Head of caudate nucleus (tissue), 42 donors: Measurements from ENCODE around the gene SLC52A3.
A peak's percentile ranks its signal among the peaks of the same experiment; 100 is the strongest.

ENCODE experiments used
- DNase-seq, 42 donors: peaks; one replicate each; pipeline versions ENCODE4 v3.0.0 to v3.0.0-alpha.2; 2020 to 2021; ENCODE audit warnings: mixed read lengths in 7 of 42
- intact Hi-C: fragments of 100-400 bp; cut with DNase I; formaldehyde crosslinking; loops from one replicate; pipeline ENCODE4 v1.15.0; 2022

The SLC52A3 gene

DNA sequence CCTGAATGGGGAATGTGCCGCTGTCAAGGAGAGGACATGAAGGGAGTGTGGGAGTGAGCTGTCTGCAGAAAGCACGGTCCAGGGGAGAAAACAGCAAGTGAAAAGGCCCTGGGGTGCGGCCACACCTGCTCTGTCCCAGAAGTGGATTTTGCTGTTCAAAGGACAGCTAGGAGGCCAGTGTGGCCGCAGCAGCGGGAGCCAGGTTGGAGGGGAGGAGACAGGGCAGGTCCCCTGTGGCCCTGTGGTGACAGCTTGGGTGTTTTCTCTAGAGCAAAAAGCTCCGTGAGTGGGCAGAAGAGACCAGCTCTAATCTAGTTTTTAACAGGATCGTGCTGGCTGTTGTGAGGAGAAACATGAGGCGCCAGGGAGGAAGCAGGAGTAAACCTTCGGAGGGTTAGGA, 4.5 kb upstream of the SLC52A3 start:
- intact Hi-C loops: no loop called here
- DNase-seq: no peak

DNA sequence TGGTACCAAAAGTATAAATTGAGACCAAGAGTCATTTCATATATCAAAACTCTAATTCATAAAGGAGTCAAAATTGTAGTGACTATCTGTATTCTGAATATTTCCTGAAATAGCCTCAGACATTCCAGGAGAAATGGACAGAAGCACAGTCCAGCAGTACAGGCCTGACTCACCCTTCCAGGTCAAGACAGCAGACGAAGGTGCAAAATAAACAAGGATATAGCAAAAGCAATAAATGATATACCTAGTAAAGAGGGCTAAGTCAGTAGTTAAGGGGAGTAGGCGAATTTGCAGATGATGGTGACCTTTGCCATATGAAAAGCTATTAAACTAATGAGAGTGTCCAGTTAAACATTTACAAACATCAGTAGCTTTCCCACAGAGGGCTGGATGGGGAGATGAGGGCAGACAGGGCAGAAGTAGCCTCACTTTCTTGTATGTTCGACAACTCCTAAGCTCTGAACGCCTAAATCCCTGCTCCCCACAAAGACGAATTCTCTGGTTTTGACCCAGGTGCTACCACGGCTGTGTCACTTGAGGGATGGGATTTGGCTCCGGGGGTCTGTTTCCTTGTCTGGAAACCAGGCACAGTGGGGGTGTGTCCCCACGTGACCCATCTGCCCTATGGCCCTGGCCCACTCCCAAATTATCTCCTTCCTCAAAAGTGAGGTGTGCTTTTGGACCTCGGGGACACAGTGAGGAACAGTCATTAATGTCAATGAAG, 3.6 kb upstream of the SLC52A3 start:
- no peak for DNase-seq

DNA sequence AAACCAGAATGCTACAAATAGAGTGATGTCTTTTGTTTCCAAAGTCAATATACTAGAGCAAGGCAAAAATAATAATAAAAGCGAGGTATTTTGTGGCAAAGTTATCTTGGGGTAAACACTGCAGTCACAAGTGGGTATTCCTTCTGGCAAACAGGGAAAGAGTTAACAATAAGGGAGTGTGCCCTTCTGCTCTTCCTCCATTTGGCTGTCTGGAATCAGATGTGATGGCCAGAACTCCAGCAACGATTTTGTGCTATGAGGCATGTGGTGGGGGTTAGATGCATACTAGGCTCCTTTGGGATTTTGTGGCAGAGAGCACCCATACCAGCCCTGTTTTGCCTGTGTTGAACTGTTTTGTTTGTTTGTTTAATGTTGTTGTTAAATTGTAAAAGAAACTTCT, 2.4 kb upstream of the SLC52A3 start:
- intact Hi-C loops: no loop called here
- DNase-seq: no peak

More for the DNA sequence above, 3.6 kb upstream of the SLC52A3 start:
- intact Hi-C loops: no loop called here

DNA sequence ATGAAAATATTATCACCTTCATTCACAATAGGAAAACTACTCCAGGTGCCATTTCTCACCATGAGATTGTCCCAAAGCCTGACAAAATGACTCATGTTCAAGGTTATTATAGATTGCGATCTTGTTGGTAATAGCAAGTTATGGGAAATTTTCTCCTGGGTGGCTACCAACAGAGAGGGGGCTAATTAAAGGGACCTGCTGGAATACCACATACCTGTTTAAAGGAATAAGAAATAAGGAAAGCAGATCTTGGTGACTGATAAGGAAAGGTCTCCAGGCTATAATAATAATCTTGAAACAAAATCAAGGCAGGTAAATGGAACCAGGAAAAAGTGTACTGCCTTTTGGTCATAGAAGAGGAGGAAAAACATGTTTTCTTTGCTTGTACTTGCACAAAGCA, 1.4 kb downstream of the SLC52A3 start:
- intact Hi-C loops: no loop called here
- DNase-seq: no peak

DNA sequence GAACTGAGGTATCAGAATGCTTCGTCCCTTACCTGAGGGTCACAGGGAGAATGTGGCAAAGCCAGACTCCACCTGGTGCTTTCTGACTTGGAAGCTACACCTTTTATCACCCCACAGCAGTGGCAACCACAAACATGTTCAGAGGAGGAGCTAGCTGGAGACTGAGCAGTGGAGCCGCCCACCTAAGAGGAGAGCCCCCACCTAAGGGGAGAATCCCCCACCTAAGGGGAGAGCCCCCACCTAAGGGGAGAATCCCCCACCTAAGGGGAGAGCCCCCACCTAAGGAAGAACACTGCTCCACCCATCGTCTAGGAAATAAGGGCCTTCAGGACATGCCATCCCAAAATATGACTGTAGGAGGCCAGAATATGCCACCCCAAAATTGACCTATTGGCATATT, 4.0 kb downstream of the SLC52A3 start:
- no peak for DNase-seq
- intact Hi-C loops: no loop called here

DNA sequence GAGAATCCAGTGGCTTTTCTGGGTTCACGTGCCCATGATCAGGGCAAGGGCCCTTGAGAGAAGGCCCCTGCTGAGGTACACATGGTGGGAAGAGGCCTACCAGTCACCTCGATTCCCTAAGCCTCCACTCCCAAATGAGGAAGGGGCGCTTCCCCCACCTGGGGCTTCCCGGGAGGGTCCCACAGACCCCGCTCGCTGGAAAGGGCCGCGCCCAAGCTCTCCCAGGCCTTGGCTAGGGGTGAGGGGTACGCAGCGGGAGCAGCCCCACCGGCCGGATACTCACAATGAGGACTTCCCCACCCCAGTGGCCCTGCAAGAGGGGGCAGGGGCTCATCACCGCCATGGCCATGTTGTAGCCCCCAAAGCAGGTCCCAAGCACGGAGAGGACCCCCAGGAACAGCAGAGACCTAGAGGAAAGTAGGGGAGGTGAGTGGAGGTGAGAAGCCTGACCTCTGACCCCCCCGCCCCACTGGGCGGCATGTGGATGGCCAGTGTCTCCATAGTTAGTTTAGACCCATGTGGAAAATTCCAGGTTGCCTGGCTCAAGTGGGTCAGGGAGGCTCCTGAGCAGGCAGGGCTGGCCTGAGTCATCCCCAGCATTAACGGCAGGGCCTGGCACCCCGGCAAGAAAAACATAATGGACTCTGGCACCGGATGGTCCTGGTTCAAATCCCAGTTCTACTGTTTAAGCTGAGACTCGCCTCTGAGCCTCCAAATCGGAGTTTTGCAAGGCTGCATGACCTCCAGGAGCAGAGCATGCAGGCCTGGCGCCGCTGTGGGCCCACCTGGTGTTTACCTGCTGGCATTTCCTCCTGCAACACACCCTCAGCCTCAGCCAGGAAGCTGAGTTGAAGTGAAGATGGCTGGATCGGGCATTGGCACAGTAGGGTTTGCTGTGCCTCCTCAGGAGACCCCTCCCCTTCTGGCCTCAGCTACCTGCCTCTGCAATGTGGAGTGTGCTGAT, 6.6 kb downstream of the SLC52A3 start:
- DNase-seq: no peak
- intact Hi-C loops: no loop called here

DNA sequence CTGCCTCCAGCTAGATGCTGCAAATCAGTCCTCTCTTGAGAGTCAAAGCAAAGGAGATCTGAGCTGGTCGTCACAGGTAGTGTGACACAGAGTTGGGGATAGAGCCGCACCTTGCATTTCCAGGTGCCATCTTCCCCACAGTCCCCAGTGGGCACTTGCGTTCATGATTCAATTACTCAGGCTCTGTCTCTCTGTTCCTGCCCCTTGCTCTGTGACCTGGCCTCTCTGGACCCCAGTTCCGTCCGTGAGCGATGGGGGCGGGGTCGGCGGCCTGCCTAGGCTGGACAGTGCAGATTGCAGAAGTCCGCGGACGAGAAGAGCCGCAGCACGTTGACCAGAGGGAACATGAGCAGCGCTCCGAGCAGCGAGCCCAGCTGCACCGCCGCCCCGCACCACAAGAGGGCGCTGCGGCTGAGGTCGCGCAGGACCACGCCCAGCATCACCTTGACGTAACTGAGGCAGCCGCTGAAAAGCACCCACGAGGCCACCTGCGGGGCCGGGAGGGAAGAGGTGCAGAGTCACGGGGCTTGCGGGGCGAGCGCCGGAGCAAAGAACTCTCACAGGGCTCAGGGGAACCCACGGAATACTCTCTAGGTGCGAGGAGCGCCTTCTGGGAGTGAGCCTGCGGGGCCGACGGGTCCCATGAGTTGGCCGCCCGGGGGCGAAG, 7.4 kb downstream of the SLC52A3 start:
- peak in 15 of 42 donors; percentile 5 to 57 (median 38) for DNase-seq
- intact Hi-C loops: no loop called here

DNA sequence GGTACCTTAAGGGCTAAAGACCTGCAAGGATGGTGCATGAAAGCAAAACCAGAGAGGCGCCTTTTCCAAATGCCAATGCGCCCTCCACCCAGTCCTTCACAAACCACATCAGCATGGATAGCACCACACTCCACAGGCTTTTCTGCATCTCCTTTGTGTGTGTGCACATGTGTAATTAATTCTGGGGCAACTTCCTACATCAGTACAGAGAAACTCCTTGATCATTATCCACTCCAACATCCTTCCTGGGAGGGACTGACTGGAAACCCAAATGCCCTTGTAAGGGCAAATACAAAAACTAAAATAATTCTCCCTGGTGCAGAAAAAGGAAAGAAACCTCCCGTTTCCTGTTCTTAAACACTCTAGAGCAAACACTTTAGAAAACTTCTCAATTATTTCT, 10.8 kb downstream of the SLC52A3 start:
- peak in 1 of 42 donors; percentile 12 for DNase-seq
- intact Hi-C loops: no loop called here

DNA sequence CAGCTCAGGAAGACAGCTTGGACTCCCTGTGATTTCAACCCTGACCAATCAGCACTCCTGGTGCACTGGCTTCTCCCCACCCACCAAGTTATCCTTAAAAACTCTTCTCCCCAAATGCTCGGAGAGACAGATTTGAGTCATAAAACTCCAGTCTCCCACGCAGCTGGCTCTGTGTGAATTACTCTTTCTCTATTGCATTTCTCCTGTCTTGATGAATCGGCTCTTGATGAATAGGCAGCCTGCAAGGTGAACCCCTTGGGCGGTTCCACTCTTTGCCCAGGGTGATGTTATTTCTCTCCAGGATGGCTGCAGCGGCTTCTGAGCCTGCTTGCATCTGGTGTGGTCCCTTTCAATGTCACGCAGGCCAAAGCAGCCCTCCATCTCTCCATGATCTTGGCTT, 12.4 kb downstream of the SLC52A3 start:
- DNase-seq: peak in 40 of 42 donors; percentile 11 to 86 (median 54)
- intact Hi-C loops: no loop called here

DNA sequence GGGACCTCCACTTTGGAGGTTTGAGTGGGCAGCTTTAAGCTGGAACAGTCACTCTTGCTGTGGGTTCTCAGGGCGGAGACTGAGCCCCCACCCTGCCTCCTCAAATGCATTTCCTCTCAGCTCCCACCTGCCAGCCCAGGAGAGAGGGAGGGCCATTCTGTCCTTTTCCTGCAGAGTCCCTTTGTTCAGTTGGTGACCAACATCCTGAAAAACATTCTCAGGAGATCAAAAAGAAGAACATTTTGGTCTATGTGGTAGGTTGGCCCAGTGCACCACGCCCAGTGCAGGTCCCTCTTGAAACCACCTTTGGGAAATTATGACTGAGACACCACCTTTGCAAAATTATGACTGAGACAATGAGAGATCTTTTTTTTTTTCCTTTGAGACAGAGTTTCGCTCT, 13.4 kb downstream of the SLC52A3 start:
- DNase-seq: no peak
- intact Hi-C loops: no loop called here

DNA sequence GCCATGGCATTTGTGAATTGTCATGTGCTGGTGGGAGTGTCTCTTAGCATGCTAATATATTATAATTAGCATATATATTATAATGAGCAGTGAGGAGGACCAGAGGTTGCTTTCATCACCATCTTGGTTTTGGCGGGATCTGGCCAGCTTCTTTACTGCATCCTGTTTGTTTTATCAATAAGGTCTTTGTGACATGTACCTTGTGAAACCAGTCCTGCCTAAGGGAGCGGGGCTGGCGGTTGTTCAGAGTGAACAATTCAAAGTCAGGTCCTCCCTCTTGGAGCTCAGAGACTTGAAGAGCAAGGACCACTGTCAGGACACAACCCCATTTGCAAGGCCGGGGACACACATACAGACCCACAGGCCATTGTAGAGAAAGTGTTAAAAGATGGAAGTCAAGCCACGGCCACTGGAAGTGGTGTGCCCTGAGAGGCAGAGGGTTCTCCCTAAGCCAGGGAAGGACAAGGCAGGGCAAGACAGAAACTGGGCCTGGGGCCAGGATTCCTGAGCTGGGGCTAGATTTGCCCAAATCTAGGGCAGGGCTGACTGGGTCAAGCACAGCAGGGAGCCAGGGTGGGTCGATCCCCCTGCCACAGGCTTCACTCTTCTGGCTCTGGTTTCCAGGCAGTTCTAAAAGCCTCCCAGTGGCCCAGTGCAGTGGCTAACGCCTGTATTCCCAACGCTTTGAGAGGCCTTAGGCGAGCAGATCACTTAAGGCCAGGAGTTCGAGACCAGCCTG, 14.2 kb downstream of the SLC52A3 start:
- no peak for DNase-seq
- intact Hi-C loops: no loop called here

DNA sequence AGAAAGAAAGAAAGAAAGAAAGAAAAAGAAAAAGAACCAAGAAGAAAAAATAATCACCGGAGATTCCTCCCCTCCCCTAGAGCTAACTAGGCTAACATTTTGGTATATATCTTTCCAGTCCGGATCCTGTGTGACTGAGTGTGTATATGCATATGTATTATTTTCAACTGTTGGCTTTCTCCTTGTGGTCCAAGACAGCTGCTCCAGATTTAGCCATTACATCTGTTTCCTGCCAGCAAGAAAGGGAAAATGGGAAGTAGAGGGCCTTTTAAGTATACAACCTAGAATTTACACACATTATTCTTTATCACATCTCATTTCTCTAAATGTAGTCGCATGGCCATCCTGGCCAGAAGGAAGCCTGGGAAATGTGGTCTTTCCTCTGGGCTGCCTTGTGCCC, 15.2 kb downstream of the SLC52A3 start:
- intact Hi-C loops: no loop called here
- no peak for DNase-seq

DNA sequence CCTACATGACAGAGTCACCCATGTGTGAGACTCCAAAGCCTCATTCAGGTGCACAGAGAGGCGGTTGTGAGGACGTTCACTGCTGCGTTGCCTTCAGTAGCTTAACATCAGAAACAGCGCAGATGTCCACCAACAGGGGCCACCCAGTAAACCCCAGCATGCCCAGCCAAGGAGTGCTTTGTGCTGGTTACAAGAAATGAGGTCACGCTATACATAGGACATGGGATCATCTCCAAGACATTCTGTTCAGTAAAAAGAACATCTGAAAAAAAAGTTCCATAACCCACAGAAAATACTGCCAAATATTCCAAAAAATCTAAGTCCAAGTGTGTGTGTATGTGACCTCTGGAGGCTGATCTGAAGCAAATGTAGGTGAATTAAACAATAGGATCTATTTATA, 16.0 kb downstream of the SLC52A3 start:
- intact Hi-C loops: no loop called here
- DNase-seq: no peak

DNA sequence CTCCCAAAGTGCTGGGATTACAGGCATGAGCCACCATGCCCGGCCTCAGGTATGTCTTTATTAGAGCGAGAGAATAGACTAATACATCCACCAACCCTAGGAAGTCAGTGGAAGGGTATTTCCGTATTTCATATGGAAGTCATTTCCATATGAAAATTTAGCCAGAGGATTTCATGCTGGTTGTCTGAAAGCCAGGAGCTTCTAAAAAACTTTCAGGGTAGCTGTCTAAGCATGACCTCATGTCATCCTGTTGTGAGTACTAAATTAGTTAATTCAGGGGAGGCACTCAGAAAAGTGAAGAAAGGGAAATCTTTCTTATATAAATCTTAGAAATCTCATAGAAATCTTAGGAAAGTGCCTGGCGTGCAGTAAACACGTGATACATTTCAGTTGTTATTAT, 16.5 kb downstream of the SLC52A3 start:
- DNase-seq: no peak
- intact Hi-C loops: no loop called here

DNA sequence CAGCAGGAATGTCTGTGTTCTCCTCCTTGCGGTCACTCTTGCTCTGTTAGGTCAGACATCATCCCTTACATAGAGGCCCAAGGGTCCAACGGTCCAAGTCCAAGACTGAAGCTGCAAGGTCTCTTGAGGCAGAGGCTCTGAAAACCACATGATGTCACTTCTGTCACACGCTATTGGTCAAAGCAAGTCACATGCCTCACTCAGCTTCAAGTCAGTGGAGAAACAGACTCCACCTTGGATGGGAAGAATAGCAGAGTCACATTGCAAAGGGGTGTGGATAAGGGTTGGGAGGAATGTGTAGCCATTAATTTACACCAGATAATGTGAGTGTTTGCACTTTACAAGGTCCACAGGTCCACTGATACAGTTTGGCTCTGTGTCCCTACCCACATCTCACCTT, 17.5 kb downstream of the SLC52A3 start:
- DNase-seq: no peak
- intact Hi-C loops: no loop called here

DNA sequence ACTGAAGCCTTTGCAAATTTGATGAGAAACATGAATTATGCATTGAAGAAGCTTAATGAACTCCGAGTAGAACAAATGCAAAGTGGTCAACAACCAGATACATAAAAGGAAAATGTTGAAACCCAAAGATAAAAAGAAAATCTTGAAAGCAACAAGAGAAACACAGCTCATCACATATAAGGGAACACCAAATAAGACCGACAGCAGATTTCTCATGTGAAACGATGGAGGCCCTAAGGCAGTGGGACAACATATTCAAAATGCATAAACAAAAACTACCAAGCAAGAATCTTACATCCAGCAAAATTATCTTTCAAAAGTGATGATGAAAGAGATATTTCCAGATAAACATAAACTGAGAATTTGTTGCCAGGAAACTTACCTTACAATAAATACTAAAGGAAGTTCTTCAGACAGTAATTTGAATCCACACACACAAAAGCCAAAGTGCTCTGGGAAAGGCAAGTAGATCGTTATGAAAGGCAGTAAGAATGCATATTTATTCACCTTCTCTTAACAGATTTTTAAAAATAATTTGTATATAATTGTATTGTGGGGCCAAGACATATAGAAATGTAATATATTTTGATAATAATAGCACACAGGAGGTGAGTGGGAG, 22.5 kb downstream of the SLC52A3 start:
- intact Hi-C loops: no loop called here
- no peak for DNase-seq

DNA sequence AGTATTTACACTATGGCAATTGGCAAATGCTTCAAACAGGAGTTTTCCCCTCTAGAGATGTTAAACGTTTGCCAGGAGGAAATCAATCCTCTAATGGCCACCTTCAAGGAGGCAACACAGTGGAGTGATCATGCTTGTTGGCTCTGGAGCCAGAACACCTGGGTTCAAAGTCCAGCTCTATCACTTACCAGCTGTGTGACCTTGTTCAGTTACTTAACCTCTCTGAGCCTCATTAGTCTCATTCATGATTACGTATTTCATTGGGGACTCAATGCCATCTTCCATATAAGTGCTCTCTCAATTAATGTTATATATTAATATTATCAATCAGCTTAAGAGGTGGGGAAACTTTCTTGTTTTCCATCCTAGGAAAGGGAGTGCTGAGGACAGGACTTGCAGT, 26.1 kb downstream of the SLC52A3 start:
- DNase-seq: no peak
- intact Hi-C loops: no loop called here

DNA sequence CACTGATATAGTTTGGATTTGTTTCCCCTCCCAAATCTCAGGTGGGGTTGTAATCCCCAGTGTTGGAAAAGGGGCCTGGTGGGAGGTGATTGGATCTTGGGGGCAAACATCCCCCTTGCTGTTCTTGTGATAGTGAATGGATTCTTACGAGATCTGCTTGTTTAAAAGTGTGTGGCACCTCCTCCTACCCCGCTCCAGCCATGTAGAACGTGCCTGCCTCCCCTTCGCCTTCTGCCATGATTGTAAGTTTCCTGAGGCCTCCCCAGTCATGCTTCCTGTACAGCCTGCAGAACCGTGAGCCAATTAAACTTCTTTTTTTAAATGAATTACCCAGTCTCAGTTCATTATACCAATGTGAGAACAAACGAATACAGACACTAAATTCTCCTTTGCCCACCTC, 26.7 kb downstream of the SLC52A3 start:
- DNase-seq: no peak
- intact Hi-C loops: no loop called here

DNA sequence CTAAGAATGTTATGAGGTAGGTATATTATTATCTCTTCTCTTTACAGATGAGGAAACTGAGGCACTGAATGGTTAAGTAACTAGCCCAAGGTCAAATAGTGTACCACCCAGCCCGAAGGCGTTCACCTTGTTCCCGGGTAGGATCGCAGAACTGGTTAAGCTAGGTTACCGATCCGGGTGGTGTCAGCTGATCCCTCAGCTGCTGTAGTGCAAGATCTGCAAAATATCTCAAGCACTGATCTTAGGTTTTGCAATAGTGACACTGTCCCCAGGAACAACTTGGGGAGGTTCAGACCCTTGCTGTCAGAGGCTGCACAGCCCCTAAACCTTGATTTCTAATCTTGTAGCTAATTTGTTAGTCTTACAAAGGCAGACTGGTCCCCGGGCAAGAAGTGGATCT, 28.1 kb downstream of the SLC52A3 start:
- intact Hi-C loops: no loop called here
- no peak for DNase-seq
